Activated CD4-positive, alpha-beta T cell treated with anti-CD3 and anti-CD28 coated beads, Interleukin-2, amount 50 U/mL, for 48 hours (primary cell): ENCODE data around the gene NPHP4.
"Not testable (repeated sequence)": the region's sequence is repeated elsewhere in the genome, so short reads cannot be mapped to it uniquely, and the experiment has no call there.

ENCODE experiments used
- DNase-seq, 2 experiments: peaks; one replicate each; pipeline ENCODE4 v3.0.0-alpha.2; 2020

NPHP4 gene

DNA sequence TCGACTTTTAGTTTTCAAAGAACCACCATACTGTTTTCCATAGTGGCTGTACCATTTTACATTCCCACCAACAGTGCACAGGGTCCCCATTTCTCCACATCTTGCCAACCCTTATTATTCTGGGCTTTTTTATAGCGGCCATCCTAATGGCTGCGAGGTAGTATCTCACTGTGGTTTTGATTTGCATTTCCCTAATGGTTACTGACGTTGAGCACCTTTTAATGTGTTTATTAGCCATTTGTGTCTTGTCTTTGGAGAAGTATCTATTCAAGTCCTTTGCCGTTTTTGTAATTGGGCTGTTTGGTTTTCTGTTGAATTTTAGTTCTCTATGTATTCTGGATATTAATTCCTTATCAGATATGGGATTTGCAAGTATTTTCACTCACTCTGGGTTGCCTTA is 31.1 kb upstream of the NPHP4 start:
- no peak for DNase-seq

DNA sequence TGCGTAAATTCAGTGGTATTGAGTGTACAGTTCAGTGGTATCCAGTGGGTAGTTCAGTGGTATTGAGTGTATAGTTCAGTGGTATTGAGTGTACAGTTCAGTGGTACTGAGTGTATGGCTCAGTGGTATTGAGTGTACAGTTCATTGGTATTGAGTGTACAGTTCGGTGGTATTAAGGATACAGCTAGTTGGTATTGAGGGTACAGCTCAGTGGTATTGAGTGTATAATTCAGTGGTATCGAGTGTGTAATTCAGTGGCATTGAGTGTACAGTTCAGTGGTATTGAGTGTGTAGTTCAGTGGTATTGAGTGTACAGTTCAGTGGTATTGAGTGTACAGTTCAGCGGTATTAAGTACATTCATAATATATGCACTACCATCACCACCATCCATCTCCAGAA is 30.0 kb upstream of the NPHP4 start:
- DNase-seq, result no peak

- no peak for DNase-seq
Observed at GRCh38 chr1:6019166-6019845, 27.1 kb upstream of the NPHP4 start.

GRCh38 chr1:6017654-6018053 is 25.4 kb upstream of the NPHP4 start:
- not testable (repeated sequence) for DNase-seq

- no peak for DNase-seq
Observed at GRCh38 chr1:6016191-6016865, 24.1 kb upstream of the NPHP4 start.

- no peak for DNase-seq
Observed at GRCh38 chr1:6014130-6014999, 22.1 kb upstream of the NPHP4 start.

- DNase-seq, result no peak
Observed at GRCh38 chr1:6013491-6013890, 21.3 kb upstream of the NPHP4 start.

GRCh38 chr1:6012529-6013318 is 20.5 kb upstream of the NPHP4 start:
- no peak for DNase-seq

GRCh38 chr1:6011946-6012258 is 19.7 kb upstream of the NPHP4 start:
- DNase-seq, result no peak

DNA sequence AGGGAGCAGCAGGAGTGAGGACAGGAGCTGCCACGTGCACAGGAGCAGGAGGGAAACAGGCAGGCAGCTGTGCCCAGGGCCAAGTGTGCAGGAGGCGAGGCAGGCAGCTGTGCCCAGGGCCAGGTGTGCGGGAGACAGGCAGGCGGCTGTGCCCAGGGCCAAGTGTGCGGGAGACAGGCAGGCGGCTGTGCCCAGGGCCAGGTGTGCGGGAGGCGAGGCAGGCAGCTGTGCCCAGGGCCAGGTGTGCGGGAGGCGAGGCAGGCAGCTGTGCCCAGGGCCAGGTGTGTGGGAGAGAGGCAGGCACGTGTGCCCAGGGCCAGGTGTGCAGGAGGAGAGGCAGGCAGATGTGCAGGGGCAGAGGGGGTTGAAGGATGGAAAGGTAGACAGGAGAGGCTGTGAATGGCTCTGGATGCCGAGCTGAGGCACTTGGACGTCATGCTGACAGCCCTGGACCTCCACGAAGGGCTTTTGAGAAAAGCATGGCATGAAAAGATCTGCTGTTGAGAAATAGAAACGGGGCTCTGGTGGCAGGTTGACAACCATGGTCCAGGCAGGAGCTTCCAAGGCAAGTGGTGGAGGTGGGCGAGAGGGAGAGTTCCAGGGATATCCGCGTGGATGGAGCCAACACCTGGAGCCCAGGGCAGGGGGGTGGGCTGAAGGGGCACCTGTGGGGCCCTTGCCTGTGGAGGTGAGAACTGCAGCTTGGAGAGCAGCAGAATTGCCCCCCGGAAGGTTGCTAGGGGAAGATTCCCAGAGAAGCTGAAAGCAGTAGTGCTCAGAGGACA is 19.1 kb upstream of the NPHP4 start:
- DNase-seq, result no peak

- DNase-seq, result no peak
Observed at GRCh38 chr1:6010554-6010953, 18.3 kb upstream of the NPHP4 start.

- no peak for DNase-seq
Observed at GRCh38 chr1:6009120-6010040, 17.2 kb upstream of the NPHP4 start.

- DNase-seq, result no peak
Observed at GRCh38 chr1:6008696-6009095, 16.5 kb upstream of the NPHP4 start.

DNA sequence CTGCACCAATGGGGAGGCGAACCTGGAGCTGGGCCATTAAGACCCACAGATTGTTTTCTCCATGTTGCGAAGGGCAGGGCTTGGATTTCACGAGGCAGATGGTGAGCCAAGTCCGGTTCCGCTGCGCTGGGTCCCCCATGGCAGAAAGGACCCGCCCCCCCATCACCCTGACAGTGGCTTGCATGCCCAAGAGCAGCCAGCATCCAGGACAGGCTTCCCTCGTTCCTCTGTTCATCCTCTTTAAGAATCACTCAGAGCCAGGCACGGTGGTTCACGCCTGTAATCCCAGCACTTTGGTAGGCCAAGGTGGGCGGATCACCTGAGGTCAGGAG is 15.8 kb upstream of the NPHP4 start:
- DNase-seq, result no peak

DNA sequence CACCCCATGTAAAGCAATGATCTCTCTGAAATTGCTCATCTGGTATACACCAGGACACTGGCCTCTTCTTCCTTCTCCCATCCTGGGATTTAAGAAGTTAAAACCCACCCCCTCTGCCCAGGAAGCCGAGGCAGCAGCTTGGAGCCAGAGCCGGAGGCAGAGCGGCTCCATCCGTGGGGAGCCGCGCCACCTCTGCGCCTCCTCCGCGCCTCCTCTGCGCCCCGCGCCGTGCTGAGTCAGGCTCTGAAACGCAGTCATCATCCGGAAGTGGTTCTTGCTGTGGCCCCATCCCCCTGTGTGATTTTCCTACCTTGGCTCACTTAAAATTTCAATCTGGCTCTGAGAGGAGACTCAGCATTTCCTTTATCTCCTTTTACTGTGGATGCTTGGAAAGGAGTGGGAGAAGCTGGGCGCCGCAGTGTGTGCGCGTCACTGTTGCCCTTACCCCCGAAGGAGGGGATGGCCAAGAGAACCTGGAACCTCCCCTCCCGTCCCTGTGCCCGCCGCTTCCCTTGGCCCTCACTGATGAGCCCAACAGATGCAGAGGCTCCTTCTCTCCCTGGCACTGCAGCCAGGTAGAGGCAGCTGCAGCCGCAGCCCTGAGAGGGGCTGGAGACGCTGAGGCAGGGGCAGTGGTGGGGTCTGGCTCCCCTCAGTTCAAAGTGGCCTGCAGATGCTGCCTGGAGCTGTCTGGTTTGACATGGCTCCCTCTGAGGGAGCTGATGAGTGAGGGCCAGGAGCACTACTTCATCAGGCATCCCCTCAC is 15.3 kb upstream of the NPHP4 start:
- DNase-seq, result no peak

DNA sequence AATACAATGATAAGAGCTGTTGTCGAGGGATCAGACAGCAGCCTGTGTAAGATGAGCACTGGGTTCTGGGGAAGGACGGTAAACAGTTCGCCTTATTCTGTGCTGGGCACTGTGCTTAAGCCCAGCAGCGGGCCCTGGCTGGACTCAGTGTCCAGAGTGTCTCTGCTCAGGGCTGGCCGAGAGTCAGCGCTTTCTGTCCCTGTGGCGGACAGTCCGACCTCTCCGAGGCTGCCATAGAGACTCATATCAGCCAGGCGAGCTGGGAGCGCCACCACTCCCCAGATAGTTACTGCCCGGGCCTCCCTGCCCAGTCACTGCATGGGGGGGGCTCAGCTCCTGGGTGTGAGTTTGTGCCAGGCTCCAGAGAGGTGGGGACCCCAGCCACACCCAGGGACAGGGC is 14.7 kb upstream of the NPHP4 start:
- DNase-seq, result no peak

GRCh38 chr1:6005276-6005917 is 13.2 kb upstream of the NPHP4 start:
- no peak for DNase-seq

DNA sequence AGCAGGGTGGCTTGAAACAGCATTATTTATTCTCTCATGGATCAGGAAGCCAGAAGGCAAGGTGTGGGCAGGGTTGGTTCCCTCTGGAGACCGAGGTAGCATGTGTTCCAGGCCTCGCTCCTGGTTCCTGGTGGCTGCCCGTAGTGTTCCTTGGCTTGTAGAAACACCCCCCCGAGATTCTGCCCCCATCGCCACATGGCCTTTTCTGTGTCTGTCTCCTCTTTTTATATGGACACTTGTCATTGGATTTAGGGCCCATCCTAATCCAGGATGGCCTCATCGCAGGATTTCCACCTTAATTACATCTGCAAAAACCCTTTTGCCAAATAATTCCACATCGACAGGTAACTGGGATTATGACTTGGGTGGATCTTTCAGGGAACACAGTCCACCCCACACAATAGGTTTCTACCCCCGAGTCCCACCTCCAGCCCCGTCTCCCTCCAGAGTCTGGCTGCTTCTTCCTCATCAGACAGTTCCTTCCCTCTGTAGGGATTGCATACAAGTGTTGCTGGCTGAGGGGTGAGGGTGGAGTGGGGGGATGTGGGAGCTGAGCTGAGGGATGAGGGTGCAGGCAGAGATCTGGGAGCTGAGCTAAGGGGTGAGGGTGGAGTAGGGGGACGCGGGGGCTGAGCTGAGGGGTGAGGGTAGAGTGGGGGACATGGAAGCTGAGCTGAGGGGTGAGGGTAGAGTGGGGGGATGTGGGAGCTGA is 12.3 kb upstream of the NPHP4 start:
- DNase-seq, result no peak
